GM19324 (cell line): ENCODE results near the gene MAGEA1.
"Not testable (repeated sequence)": the region's sequence is repeated elsewhere in the genome, so short reads cannot be mapped to it uniquely, and the experiment has no call there.

Experiments used
- ATAC-seq: cut with Tn5 transposase; IDR thresholded peaks from one replicate; pipeline ENCODE4 v1.9.1; 2021; ENCODE audit warnings: mild to moderate bottlenecking, moderate library complexity; ENCODE audit not compliant: unreplicated experiment, low FRiP score

MAGEA1 gene, protein sequence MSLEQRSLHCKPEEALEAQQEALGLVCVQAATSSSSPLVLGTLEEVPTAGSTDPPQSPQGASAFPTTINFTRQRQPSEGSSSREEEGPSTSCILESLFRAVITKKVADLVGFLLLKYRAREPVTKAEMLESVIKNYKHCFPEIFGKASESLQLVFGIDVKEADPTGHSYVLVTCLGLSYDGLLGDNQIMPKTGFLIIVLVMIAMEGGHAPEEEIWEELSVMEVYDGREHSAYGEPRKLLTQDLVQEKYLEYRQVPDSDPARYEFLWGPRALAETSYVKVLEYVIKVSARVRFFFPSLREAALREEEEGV

DNA sequence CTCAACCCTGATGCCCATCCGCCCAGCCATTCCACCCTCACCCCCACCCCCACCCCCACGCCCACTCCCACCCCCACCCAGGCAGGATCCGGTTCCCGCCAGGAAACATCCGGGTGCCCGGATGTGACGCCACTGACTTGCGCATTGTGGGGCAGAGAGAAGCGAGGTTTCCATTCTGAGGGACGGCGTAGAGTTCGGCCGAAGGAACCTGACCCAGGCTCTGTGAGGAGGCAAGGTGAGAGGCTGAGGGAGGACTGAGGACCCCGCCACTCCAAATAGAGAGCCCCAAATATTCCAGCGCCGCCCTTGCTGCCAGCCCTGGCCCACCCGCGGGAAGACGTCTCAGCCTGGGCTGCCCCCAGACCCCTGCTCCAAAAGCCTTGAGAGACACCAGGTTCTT is at the start of gene MAGEA1:
TSS of gene MAGEA1 (plus strand) at position 154 of the 400 bp plus-strand sequence. CDS start 3,106 bp downstream, outside the sequence.
- no peak for ATAC-seq

DNA sequence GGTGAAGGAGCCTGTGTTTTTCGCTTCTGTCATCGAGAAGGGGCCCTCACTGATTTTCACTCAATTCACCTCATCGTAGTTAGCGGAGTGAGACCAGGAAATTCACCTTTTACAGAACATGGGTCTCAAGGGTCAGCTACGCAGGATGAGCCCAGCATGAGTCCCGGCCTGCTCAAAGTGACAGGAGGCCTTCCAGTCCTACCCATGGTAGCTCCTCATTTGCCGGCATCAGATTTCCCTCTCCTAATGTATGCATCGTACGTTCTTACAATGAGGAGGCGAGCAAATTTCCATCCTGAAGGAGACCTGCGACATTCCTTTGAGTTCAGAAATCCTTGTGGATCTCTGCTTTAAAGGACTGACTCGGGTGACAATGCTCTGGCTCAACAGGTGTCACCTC is 46.2 kb upstream of the MAGEA1 start:
- ATAC-seq, result not testable (repeated sequence)

- ATAC-seq, result not testable (repeated sequence)
Measured at GRCh38 chrX:153139074-153139473, 40.0 kb upstream of the MAGEA1 start.

DNA sequence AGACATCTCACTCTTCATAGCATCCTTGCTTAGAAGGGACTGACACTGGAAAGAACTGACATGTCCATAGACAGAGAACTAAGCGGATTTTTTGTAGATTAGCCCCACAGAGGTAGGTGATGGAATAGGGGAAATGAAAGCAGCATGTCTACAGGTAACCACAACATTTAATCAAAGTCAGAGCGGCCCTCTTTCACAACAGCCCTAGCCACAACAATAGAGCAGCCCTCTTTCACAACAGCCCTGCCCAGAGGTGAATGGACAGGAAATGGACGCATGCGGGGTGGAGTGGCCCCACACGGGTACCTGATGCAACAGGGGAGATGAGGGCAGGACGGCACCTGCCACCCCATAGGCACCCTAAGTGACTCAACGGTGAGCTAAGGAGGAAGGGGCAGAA is 32.8 kb upstream of the MAGEA1 start:
- ATAC-seq, result not testable (repeated sequence)

GRCh38 chrX:153153516-153153915 is 25.6 kb upstream of the MAGEA1 start:
- no peak for ATAC-seq

- no peak for ATAC-seq
Measured at GRCh38 chrX:153157450-153157849, 21.6 kb upstream of the MAGEA1 start.

- no peak for ATAC-seq
Measured at GRCh38 chrX:153158319-153158718, 20.8 kb upstream of the MAGEA1 start.

DNA sequence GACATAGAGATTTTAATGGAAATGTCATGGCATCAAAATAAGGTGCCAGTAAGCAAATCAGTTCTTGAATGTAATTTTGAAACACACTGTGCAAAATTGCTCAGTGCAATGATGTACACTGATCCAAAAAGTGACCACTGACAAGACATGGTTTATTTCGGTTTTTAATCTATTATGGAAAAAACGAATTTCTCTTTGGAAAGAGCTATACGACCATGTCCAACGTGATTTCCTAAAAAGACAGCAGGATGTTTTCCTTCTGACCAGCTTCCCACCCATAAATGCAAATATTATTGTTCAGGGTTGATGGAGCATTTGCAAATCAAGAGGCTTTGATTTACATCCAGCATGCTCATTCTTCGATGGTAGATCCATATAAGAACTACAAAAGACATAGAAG is 17.1 kb upstream of the MAGEA1 start:
- ATAC-seq, result no peak

DNA sequence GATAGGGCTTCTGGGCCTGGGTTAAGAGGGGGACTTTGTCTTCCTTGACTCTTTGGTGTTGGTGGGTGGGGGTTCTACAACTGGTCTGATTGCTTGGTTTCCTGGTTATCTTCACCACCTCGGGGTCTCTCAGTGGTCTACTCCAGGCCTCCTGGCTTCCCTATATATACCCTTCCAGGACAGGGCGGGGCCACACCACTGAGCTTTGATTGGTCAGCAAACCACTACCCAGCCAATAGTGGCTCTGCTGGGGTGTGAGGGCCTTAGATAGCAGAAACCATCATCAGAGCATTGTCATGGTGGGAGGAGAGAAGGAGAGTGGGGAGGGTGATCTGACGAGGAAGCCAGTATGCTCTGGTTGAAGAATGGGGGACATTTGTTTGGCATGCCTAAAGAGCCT is 14.4 kb upstream of the MAGEA1 start:
- ATAC-seq, result no peak

DNA sequence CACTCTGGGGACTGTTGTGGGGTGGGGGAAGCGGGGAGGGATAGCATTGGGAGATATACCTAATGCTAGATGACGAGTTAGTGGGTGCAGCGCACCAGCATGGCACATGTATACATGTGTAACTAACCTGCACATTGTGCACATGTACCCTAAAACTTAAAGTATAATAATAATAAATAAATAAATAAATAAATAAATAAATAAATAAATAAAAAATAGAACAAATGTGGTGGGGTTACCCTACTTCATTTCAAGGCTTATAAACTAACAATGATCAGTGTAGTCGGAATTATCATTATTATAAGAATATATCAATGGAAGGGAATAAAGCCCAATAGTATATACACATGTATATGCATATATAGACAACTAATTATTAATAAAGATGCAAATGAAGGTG is 10.7 kb upstream of the MAGEA1 start:
- not testable (repeated sequence) for ATAC-seq

GRCh38 chrX:153181822-153182221 is 2.7 kb downstream of the MAGEA1 start:
- no peak for ATAC-seq

- no peak for ATAC-seq
Measured at GRCh38 chrX:153184787-153185186, 5.7 kb downstream of the MAGEA1 start.

DNA sequence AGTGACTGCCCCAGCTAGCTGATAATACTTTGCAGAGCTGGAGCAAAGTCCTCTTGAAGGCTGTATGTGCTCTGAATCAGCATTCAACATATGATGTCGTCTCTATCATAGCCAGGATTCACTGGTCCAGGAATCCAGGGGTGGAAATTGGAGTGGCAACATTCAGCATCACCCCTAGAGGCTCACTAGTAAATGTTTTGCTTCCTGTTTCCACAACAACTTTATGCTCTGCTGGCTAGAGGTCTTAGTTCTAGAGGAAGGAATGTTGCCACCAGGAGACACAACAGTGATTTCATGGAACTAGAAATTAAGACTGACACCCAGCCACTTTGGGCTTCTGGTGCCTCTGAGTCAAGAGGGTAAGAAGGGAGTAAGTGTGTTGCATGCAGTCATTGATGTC is 11.3 kb downstream of the MAGEA1 start:
- ATAC-seq, result no peak

GRCh38 chrX:153200462-153200861 is 21.4 kb downstream of the MAGEA1 start:
- ATAC-seq, result no peak

- no peak for ATAC-seq
Measured at GRCh38 chrX:153206425-153207046, 27.5 kb downstream of the MAGEA1 start.

DNA sequence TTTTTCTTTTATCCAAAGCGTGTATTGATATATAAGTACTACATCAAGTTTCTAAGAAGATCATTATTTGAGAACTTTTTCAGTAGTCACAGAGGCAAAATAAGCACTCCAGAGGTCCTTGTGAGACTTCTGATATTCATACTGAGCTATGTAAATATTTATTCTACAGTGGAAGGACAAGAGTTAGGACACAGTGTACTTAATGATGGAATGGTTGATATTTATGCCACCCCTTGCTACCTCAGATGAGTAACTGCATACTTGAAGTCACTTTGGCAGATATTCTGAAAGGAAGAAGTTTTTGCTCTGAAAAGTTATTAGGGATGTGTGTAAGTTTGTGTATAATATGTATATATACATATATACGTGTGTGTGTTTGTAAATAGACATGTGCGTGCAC is 30.3 kb downstream of the MAGEA1 start:
- no peak for ATAC-seq

- ATAC-seq, result no peak
Measured at GRCh38 chrX:153214934-153215333, 35.9 kb downstream of the MAGEA1 start.

DNA sequence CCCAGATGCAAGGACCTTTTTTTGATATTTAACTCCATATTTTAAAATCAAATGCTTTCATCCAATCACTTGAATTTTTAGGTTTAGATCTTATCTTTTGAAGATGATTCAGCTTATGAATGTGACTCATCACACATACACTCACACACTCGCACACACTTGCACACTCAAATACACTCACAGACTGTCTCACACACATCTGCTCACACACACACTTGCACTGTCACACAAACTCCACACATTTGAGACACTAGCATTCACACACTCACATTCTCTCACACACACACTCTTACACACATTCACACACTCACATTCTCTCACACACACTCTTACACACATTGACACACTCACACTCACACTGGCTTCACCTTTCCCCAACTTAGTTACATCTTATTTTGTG is 37.8 kb downstream of the MAGEA1 start:
- no peak for ATAC-seq

- ATAC-seq, result no peak
Measured at GRCh38 chrX:153225438-153226098, 46.5 kb downstream of the MAGEA1 start.

DNA sequence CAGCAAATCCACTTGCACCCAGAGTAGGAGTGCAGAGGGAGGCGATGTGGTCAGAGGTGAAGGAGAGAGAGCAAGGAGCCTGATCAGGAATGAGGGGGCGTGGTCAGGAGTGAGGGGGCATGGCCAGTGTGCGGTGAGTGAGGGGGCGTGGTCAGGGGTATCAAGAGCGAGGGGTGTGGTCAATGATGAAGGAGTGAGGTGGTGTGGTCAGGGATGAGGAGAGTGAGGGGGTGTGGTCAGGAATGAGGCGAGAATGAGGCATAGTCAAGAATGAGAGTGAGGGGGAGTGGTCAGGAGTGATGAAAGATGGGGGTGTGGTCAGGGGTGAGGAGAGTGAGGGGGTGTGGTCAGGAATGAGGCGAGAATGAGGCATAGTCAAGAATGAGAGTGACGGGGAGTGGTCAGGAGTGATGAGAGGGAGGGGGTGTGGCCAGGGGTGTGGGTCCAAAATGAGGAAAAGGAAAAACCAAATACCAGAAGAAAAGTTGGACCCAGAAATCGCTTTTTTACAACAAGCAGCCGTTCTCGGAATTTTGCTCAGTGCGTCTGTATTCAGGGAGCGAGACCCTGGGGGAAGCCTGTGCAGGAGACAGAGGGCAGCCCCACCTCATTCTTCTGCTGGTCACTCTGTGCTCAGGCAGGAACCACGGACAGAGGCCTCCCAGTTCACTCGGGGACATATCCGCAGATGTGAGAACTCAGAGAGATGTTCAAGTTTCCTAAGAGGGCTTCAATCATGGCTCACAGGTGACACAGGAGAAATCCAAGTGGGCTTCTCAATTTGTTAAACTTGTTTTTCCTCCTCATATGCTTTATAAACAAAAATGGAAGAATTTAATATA is 47.5 kb downstream of the MAGEA1 start:
- no peak for ATAC-seq
